Measurements from ENCODE around the gene MRPL52.

GRCh38 chr14:22839159-22839779 lies 9.6 kb downstream of the MRPL52 start:
- no peak for TF ChIP-seq ZNF514 (tag by site-specific recombination; IDR thresholded peaks at IDR 0.05)
- TF ChIP-seq ZNF341 (tag by site-specific recombination; IDR thresholded peaks at IDR 0.05; ENCODE audit: low read depth), result no peak
- TF ChIP-seq, protein P1, sequence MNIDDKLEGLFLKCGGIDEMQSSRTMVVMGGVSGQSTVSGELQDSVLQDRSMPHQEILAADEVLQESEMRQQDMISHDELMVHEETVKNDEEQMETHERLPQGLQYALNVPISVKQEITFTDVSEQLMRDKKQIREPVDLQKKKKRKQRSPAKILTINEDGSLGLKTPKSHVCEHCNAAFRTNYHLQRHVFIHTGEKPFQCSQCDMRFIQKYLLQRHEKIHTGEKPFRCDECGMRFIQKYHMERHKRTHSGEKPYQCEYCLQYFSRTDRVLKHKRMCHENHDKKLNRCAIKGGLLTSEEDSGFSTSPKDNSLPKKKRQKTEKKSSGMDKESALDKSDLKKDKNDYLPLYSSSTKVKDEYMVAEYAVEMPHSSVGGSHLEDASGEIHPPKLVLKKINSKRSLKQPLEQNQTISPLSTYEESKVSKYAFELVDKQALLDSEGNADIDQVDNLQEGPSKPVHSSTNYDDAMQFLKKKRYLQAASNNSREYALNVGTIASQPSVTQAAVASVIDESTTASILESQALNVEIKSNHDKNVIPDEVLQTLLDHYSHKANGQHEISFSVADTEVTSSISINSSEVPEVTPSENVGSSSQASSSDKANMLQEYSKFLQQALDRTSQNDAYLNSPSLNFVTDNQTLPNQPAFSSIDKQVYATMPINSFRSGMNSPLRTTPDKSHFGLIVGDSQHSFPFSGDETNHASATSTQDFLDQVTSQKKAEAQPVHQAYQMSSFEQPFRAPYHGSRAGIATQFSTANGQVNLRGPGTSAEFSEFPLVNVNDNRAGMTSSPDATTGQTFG (tag by site-specific recombination; IDR thresholded peaks at IDR 0.05; ENCODE audit: borderline replicate concordance), result no peak
- TF ChIP-seq ZNF133 (tag by site-specific recombination; IDR thresholded peaks at IDR 0.05), result no peak
- no peak for TF ChIP-seq CTCF (tag by site-specific recombination; IDR thresholded peaks at IDR 0.05)
- TF ChIP-seq PRDM2 (tag by site-specific recombination; IDR thresholded peaks at IDR 0.05; ENCODE audit: borderline replicate concordance), result no peak
- no peak for TF ChIP-seq ZNF302 (tag by site-specific recombination; IDR thresholded peaks at IDR 0.05; ENCODE audit: low read depth)
- TF ChIP-seq ZBTB1 (tag by site-specific recombination; IDR thresholded peaks at IDR 0.05), result no peak
- TF ChIP-seq ZNF621 (tag by site-specific recombination; IDR thresholded peaks at IDR 0.05), result no peak
- TF ChIP-seq, protein P2, sequence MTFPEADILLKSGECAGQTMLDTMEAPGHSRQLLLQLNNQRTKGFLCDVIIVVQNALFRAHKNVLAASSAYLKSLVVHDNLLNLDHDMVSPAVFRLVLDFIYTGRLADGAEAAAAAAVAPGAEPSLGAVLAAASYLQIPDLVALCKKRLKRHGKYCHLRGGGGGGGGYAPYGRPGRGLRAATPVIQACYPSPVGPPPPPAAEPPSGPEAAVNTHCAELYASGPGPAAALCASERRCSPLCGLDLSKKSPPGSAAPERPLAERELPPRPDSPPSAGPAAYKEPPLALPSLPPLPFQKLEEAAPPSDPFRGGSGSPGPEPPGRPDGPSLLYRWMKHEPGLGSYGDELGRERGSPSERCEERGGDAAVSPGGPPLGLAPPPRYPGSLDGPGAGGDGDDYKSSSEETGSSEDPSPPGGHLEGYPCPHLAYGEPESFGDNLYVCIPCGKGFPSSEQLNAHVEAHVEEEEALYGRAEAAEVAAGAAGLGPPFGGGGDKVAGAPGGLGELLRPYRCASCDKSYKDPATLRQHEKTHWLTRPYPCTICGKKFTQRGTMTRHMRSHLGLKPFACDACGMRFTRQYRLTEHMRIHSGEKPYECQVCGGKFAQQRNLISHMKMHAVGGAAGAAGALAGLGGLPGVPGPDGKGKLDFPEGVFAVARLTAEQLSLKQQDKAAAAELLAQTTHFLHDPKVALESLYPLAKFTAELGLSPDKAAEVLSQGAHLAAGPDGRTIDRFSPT (tag by site-specific recombination; IDR thresholded peaks at IDR 0.05), result no peak
- TF ChIP-seq YY1 (tag by site-specific recombination; IDR thresholded peaks at IDR 0.05), result no peak
- TF ChIP-seq SP2 (tag by site-specific recombination; IDR thresholded peaks at IDR 0.05), result no peak
- no peak for TF ChIP-seq ZNF335 (tag by site-specific recombination; conservative IDR thresholded peaks at IDR 0.05)
